ENCODE measurements around the gene RIN3.
A peak's percentile ranks its signal among the peaks of the same experiment; 100 is the strongest.

Gene RIN3

GRCh38 chr14:92589213-92589852, 75.8 kb downstream of the RIN3 start:
- Mint-ChIP-seq H3K36me3 (peaks cover 31% of the 10 kb centered on the region), H3K4me3 (peak overlapping the region; percentile 51), H3K27ac (peak overlapping the region; percentile 67)

GRCh38 chr14:92590176-92590575, 76.6 kb downstream of the RIN3 start:
- H3K4me3 Mint-ChIP-seq: no peak overlapping the region
- H3K36me3 Mint-ChIP-seq: peaks cover 34% of the 10 kb centered on the region
- peaks cover 12% of the 10 kb centered on the region for H3K9me3 Mint-ChIP-seq (ENCODE audit: low read depth)
- H3K4me1 Mint-ChIP-seq (ENCODE audit: low read depth): peaks cover 70% of the 10 kb centered on the region
- H3K27me3 Mint-ChIP-seq: no peaks in the 10 kb centered on the region
- peak overlapping the region; percentile 8 for H3K27ac Mint-ChIP-seq

More at GRCh38 chr14:92589213-92589852, 75.8 kb downstream of the RIN3 start:
- Mint-ChIP-seq H3K4me1 (ENCODE audit: low read depth) (peaks cover 74% of the 10 kb centered on the region), H3K9me3 (ENCODE audit: low read depth) (peaks cover 12% of the 10 kb centered on the region), H3K27me3 (no peaks in the 10 kb centered on the region)

- H3K36me3 Mint-ChIP-seq: peaks cover 32% of the 10 kb centered on the region
- peaks cover 12% of the 10 kb centered on the region for H3K9me3 Mint-ChIP-seq (ENCODE audit: low read depth)
- peaks cover 63% of the 10 kb centered on the region for H3K4me1 Mint-ChIP-seq (ENCODE audit: low read depth)
- H3K27ac Mint-ChIP-seq: peak overlapping the region; percentile 6
- peak overlapping the region; percentile 27 for H3K4me3 Mint-ChIP-seq
- no peaks in the 10 kb centered on the region for H3K27me3 Mint-ChIP-seq
Measured at GRCh38 chr14:92590941-92591340, 77.4 kb downstream of the RIN3 start.

GRCh38 chr14:92591346-92591745, 77.8 kb downstream of the RIN3 start:
- Mint-ChIP-seq H3K27me3 (no peaks in the 10 kb centered on the region), H3K36me3 (peaks cover 32% of the 10 kb centered on the region), H3K4me3 (peak overlapping the region; percentile 27), H3K4me1 (ENCODE audit: low read depth) (peaks cover 59% of the 10 kb centered on the region), H3K9me3 (ENCODE audit: low read depth) (peaks cover 12% of the 10 kb centered on the region), H3K27ac (peak overlapping the region; percentile 6)

- no peak overlapping the region for H3K27ac Mint-ChIP-seq
- H3K27me3 Mint-ChIP-seq: no peaks in the 10 kb centered on the region
- H3K9me3 Mint-ChIP-seq (ENCODE audit: low read depth): peaks cover 12% of the 10 kb centered on the region
- H3K4me3 Mint-ChIP-seq: no peak overlapping the region
- H3K36me3 Mint-ChIP-seq: peaks cover 25% of the 10 kb centered on the region
- peaks cover 33% of the 10 kb centered on the region for H3K4me1 Mint-ChIP-seq (ENCODE audit: low read depth)
Measured at GRCh38 chr14:92595267-92595666, 81.7 kb downstream of the RIN3 start.

- peaks cover 25% of the 10 kb centered on the region for H3K4me1 Mint-ChIP-seq (ENCODE audit: low read depth)
- H3K27me3 Mint-ChIP-seq: no peaks in the 10 kb centered on the region
- H3K9me3 Mint-ChIP-seq (ENCODE audit: low read depth): peaks cover 4% of the 10 kb centered on the region
- no peak overlapping the region for H3K4me3 Mint-ChIP-seq
- H3K27ac Mint-ChIP-seq: no peak overlapping the region
- H3K36me3 Mint-ChIP-seq: peaks cover 17% of the 10 kb centered on the region
Measured at GRCh38 chr14:92596331-92596907, 82.8 kb downstream of the RIN3 start.

GRCh38 chr14:92597906-92598905, 84.6 kb downstream of the RIN3 start:
- H3K36me3 Mint-ChIP-seq: peaks cover 10% of the 10 kb centered on the region
- H3K4me1 Mint-ChIP-seq (ENCODE audit: low read depth): peaks cover 31% of the 10 kb centered on the region
- H3K27me3 Mint-ChIP-seq: no peaks in the 10 kb centered on the region
- H3K27ac Mint-ChIP-seq: no peak overlapping the region
- H3K9me3 Mint-ChIP-seq (ENCODE audit: low read depth): no peaks in the 10 kb centered on the region
- no peak overlapping the region for H3K4me3 Mint-ChIP-seq

- H3K9me3 Mint-ChIP-seq (ENCODE audit: low read depth): no peaks in the 10 kb centered on the region
- no peak overlapping the region for H3K4me3 Mint-ChIP-seq
- peaks cover 39% of the 10 kb centered on the region for H3K4me1 Mint-ChIP-seq (ENCODE audit: low read depth)
- H3K27me3 Mint-ChIP-seq: no peaks in the 10 kb centered on the region
- no peak overlapping the region for H3K27ac Mint-ChIP-seq
- H3K36me3 Mint-ChIP-seq: peaks cover 4% of the 10 kb centered on the region
Measured at GRCh38 chr14:92599811-92600210, 86.2 kb downstream of the RIN3 start.

- Mint-ChIP-seq H3K4me3 (no peak overlapping the region), H3K4me1 (ENCODE audit: low read depth) (peaks cover 35% of the 10 kb centered on the region), H3K36me3 (peaks cover 2% of the 10 kb centered on the region), H3K9me3 (ENCODE audit: low read depth) (no peaks in the 10 kb centered on the region), H3K27me3 (no peaks in the 10 kb centered on the region), H3K27ac (peak overlapping the region; percentile 29)
Measured at GRCh38 chr14:92600318-92601053, 86.9 kb downstream of the RIN3 start.

GRCh38 chr14:92601131-92601710, 87.6 kb downstream of the RIN3 start:
- H3K9me3 Mint-ChIP-seq (ENCODE audit: low read depth): no peaks in the 10 kb centered on the region
- H3K4me3 Mint-ChIP-seq: no peak overlapping the region
- H3K36me3 Mint-ChIP-seq: peaks cover 2% of the 10 kb centered on the region
- H3K27me3 Mint-ChIP-seq: no peaks in the 10 kb centered on the region
- no peak overlapping the region for H3K27ac Mint-ChIP-seq
- peaks cover 35% of the 10 kb centered on the region for H3K4me1 Mint-ChIP-seq (ENCODE audit: low read depth)

GRCh38 chr14:92601757-92602417, 88.3 kb downstream of the RIN3 start:
- Mint-ChIP-seq H3K27ac (no peak overlapping the region), H3K4me3 (no peak overlapping the region), H3K9me3 (ENCODE audit: low read depth) (no peaks in the 10 kb centered on the region), H3K4me1 (ENCODE audit: low read depth) (peaks cover 35% of the 10 kb centered on the region), H3K36me3 (no peaks in the 10 kb centered on the region), H3K27me3 (no peaks in the 10 kb centered on the region)

- H3K9me3 Mint-ChIP-seq (ENCODE audit: low read depth): no peaks in the 10 kb centered on the region
- H3K27ac Mint-ChIP-seq: no peak overlapping the region
- peaks cover 3% of the 10 kb centered on the region for H3K36me3 Mint-ChIP-seq
- H3K27me3 Mint-ChIP-seq: no peaks in the 10 kb centered on the region
- peaks cover 35% of the 10 kb centered on the region for H3K4me1 Mint-ChIP-seq (ENCODE audit: low read depth)
- peak overlapping the region; percentile 37 for H3K4me3 Mint-ChIP-seq
Measured at GRCh38 chr14:92603309-92604242, 90.0 kb downstream of the RIN3 start.
